ENCODE measurements around the gene MAP3K8. TPM values are rescaled to one million over a fixed set of nuclear protein-coding genes. Genes with fewer than 3 reads are reported as not detected.
"Not testable (repeated sequence)": the region's sequence is repeated elsewhere in the genome, so short reads cannot be mapped to it uniquely, and the experiment has no call there.

Gene MAP3K8
- total and polyA plus RNA-seq, 4 donors: 37.0 to 77.9 (median 50.5) TPM

DNA sequence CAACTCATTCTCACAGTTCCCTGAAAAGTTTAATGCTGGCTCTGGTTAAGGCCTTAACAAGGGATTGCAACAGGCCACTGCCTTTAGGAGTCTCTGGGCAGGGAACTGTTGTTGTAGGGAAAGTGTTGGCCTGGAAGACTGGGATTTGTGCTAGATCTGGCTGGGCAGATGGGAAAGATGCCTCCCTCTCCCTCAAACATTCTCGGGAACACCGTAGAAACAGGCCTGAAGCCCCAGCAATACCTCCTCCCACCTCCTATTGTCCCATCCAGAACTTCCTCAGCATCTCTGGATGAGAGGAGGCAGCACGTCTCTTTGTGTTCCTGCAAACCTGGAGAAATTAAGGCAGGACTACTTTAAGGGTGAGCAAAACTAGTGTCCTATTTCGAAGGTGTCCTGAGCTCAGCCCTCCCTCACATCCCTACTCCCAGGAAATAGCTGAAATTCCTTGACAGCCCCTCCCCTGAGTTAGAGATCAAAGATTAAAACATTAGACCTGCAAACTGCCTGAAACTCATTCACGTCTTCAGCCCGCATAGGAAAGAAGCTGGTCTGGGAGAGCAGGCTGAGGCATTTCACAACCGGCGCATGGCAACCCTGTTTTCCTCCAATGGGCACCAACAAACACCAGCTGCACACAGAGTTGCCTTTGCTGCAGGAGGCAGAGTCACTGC is 10.9 kb upstream of the MAP3K8 start:
- H3K27ac ChIP-seq (ENCODE audit: low read depth in 1 of 2, low read length in 1 of 2): peak overlapping the region in 1 of 2 donors; percentile 79
- H3K9me3 ChIP-seq (ENCODE audit: control insufficient read depth in 4 of 4, insufficient read depth in 3 of 4, low read length in 3 of 4): no peaks in the 10 kb centered on the region
- H3K36me3 ChIP-seq (ENCODE audit: control insufficient read depth in 4 of 4, insufficient read depth in 4 of 4, low read length in 4 of 4): no peaks in the 10 kb centered on the region
- H3K9ac ChIP-seq (ENCODE audit: insufficient read depth in 1 of 2, low read length in 2 of 2): peak overlapping the region in 1 of 2 donors; percentile 2
- TF ChIP-seq CTCF (IDR thresholded peaks at IDR 0.05; ENCODE audit: control extremely low read depth, extremely low read depth): no peak
- DNase-seq: peak; percentile 61 to 67 (median 66)
- no peak for ATAC-seq (ENCODE audit: insufficient read depth, low FRiP score)
- H3K4me3 ChIP-seq: no peak overlapping the region
- no peaks in the 10 kb centered on the region for H3K27me3 ChIP-seq (ENCODE audit: control insufficient read depth in 3 of 3, insufficient read depth in 3 of 3, low read length in 2 of 3)
- 16 to 23% methylated on average over 8 of the region's 8 CpGs for WGBS, 2 donors
- H3K4me1 ChIP-seq (ENCODE audit: control insufficient read depth in 5 of 5, insufficient read depth in 5 of 5, low read length in 5 of 5): peaks cover 0 to 15% (median 7%) of the 10 kb centered on the region in 5 donors

DNA sequence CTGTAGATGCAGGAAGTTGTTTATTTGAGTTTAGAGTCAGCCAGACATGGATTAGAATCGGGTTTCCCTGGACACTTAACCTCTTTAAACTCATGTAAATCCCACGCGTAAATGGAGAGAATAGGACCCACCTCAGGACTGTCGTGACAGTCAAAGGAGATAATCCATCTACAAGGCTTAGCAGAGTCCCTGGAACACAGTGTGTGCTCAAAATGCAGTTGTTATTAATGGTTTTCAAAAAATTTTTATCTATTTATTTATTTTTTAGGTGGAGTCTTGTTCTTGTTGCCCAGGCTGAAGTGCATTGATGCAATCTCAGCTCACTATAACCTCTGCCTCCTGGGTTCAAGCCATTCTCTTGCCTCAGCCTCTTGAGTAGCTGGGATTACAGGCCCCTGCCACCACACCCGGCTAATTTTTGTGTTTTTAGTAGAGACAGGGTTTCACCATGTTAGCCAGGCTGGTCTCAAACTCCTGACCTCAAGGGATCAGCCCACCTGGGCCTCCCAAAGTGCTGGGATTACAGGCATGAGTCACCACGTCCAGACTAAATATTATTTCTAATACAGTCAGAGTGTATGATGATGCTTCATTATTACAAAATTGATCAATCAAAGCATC is 10.2 kb upstream of the MAP3K8 start:
- not testable (repeated sequence) for H3K4me3 ChIP-seq; H3K9ac ChIP-seq (ENCODE audit: insufficient read depth in 1 of 2, low read length in 2 of 2); ATAC-seq (ENCODE audit: insufficient read depth, low FRiP score); DNase-seq; H3K9me3 ChIP-seq (ENCODE audit: control insufficient read depth in 4 of 4, insufficient read depth in 3 of 4, low read length in 3 of 4); H3K36me3 ChIP-seq (ENCODE audit: control insufficient read depth in 4 of 4, insufficient read depth in 4 of 4, low read length in 4 of 4); H3K27me3 ChIP-seq (ENCODE audit: control insufficient read depth in 3 of 3, insufficient read depth in 3 of 3, low read length in 2 of 3)
- H3K4me1 ChIP-seq (ENCODE audit: control insufficient read depth in 5 of 5, insufficient read depth in 5 of 5, low read length in 5 of 5): peaks cover 0 to 12% (median 7%) of the 10 kb centered on the region in 5 donors
- WGBS, 2 donors: 41 to 51% methylated on average over 6 of the region's 6 CpGs
- peak overlapping the region in 1 of 2 donors; percentile 79 for H3K27ac ChIP-seq (ENCODE audit: low read depth in 1 of 2, low read length in 1 of 2)

- H3K27ac ChIP-seq (ENCODE audit: low read depth in 1 of 2, low read length in 1 of 2): no peak overlapping the region
- no peak for DNase-seq
- H3K4me3 ChIP-seq: no peak overlapping the region
- WGBS, 2 donors: 68 to 91% methylated on average over 4 of the region's 4 CpGs
- no peaks in the 10 kb centered on the region for H3K9me3 ChIP-seq (ENCODE audit: control insufficient read depth in 4 of 4, insufficient read depth in 3 of 4, low read length in 3 of 4)
- no peak for ATAC-seq (ENCODE audit: insufficient read depth, low FRiP score)
- H3K4me1 ChIP-seq (ENCODE audit: control insufficient read depth in 5 of 5, insufficient read depth in 5 of 5, low read length in 5 of 5): peaks cover 0 to 12% (median 7%) of the 10 kb centered on the region in 5 donors
- no peak for TF ChIP-seq CTCF (IDR thresholded peaks at IDR 0.05; ENCODE audit: control extremely low read depth, extremely low read depth)
- H3K36me3 ChIP-seq (ENCODE audit: control insufficient read depth in 4 of 4, insufficient read depth in 4 of 4, low read length in 4 of 4): no peaks in the 10 kb centered on the region
- no peak overlapping the region for H3K9ac ChIP-seq (ENCODE audit: insufficient read depth in 1 of 2, low read length in 2 of 2)
- no peaks in the 10 kb centered on the region for H3K27me3 ChIP-seq (ENCODE audit: control insufficient read depth in 3 of 3, insufficient read depth in 3 of 3, low read length in 2 of 3)
Observed at GRCh38 chr10:30425336-30426075, 8.5 kb upstream of the MAP3K8 start.
